ENCODE measurements around the gene RIN1.
"Not testable (repeated sequence)": the region's sequence is repeated elsewhere in the genome, so short reads cannot be mapped to it uniquely, and the experiment has no call there.

The RIN1 gene

DNA sequence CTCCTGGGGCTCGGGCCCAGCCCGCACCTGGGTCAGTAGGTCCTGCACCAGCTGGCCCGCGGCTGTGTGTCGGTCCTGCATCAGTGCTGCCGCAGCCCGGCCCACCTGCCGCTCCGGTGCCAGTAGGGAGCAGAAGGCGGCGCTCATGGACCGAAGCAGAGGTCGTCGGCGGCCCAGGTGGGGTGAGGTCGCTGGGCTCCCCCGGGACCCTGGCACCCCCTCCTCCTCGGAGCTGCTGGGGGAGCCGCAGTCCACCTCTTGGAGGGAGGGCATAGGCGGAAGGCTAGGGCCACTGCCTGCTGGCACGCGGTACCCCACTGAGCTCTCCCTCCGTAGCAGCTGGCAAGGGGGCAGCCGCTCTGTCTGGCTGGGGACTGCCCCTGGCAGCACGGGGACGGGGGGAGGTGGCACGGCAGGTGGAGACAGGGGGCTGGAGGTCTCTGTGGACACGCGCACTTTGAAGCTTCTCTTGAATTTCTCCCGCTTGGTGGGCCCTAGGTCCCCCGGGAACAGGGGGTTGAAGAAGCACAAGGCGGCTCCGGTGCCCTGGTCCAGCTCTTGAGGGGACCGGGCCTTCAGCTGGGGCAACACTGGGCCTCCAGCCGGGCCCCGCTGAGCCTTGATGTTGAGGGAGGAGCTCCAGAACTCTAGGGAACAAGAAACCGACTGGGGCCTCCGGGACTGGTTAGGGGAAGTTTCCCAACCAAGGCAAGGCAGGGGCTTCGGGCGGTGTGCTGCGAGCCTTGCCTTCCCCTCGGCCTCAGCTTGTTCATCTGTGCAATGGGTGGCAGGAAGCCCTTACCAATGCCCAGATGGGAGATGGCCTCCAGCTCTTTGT, 1.4 kb downstream of the RIN1 start:
- peak; percentile 48 for DNase-seq

DNA sequence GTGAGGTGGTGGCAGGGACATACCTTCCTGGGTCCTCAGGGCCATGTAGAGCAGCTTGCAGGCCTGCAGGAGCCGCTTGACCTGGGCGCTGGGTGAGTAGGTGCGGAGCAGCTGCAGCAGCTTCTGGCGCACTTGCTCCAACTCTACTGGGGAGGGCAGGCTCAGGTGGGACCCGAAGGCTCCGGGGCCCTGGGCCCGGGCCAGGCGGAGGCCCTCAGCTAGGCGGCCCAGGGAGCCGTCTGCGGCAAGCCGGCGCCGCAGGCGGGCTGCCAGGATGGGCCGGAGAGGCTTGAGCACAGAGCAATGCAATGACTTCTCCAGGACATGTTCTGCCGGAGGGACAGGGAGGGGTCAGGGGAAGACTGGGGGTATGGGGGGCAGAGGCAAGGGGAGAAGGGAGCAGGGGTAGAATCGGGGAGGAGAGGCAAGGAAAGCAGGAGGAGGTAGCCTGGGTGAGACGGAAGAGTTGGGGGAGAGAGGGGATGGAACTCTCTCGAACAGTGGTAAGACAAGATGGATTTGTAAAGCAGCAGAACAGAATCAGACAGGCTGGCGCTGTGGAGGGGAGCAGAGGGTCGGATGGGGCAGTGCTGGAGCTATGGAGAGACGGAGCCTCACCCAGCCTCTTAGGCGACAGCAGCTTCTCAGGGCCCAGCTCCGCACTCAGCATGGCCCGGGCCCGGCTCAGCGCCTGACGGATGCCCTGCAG, 2.2 kb downstream of the RIN1 start:
- DNase-seq: no peak

DNA sequence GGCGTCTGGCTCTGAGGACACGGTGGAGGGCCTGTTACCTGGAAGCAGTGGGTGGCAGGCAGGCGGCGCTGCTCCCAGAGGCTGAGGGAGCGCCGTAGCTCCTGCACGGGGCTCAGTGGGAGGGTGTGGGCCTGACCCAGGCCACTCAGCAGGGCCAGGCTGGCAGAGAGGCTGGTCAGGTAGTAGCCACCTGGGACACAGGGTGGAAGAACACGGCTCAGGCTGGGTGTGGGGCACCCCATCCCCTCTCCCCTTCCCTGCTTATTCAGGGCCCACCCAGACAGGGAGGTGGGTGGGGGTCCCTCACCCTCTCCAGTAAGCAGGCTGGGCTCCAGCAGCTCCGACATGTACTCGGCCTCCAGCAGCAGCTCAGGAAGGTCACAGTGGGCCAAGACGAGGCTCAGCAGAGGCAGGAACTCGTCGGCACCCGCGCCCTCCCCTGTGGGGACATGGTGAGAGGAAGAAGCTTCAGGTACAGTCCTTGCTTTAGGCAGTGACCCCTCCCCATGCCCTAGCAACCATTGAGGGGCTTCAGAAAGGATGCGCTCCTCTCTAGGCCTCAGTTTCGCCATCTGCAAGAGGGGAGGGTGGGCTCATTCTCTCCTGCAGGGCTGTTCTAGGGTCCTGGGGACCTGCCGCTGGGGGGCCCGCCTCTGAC, 2.9 kb downstream of the RIN1 start:
- DNase-seq: peak; percentile 44

DNA sequence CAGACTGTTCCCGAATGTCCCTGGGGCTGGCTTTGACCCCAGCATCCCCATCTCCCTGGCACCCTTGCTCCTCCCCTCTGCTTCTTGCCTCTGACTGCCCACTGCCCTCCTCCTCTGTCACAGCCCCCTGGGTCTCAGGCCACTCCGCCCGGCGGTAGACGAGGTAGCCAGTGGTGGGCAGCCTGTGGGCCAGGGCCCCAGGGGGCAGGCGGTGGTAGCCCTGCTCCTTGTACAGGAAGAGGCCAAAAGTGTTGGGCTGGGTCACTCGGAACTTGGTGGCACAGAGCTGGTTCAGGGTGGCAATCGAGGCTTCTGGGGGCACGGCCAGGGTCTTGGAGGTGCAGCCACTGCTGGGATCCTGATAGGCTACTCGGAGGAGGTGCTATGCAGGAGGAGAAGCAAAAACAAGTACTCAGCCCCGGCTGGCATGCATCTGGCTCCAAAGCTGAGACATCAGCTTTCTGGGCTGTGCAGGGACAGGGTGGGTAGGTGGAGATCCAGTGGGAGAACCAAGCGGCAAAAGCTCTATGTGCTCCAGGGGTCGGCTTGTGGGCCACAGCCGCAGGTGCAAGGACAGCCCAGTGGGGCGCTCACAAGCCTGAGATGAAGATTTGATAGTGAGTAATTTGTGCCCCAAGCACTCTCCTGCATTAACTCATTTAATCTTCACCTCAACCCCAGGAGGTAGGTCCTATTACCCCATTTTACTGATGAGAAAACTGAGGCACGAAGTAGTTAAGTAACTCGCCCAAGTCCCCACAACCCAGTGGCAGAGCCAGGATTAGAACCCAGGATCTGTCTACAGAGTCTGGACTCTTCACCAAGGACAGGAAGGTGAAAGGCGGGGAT, 3.6 kb downstream of the RIN1 start:
- DNase-seq: peak; percentile 49

- no peak for DNase-seq
Observed at GRCh38 chr11:66331542-66332370, 4.5 kb downstream of the RIN1 start.

GRCh38 chr11:66330931-66331330, 5.3 kb downstream of the RIN1 start:
- peak; percentile 45 for DNase-seq

DNA sequence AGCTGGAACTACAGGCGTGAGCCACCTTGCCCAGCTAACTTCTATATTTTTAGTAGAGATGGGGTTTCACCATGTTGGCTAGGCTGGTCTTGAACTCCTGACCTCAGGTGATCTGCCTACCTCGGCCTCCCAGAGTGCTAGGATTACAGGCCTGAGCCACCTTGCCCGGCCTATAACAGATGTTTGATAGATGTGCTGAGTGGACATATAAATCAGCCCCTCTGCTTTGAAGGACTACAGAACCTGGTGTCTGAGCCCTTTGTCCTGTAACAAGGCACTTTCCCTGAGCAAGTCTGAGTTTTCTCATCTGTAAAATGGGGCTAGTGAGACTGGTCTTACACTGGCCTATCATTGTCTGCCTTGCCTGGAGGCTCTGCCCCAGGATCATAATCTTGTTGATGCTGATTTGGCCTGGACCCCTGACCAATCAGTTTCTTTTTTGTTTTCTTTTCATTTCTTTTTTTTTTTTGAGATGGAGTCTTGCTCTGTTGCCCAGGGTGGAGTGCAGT, 7.0 kb downstream of the RIN1 start:
- no peak for DNase-seq

GRCh38 chr11:66328302-66329144, 7.7 kb downstream of the RIN1 start:
- DNase-seq: peak; percentile 91

DNA sequence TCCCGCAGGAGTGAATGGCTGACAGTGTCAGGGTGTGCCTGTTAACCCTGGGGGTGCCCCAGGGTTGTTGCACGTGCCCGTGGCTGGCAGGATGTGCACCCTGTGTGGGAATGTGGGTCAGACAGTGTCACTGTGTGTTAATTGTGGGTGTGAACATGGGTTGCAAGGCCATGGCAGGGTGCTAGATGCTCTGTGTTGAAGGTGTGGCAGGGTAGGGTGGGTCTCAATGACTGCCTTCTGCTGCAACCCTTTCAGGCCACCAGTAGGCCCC, 8.3 kb downstream of the RIN1 start:
- no peak for DNase-seq

DNA sequence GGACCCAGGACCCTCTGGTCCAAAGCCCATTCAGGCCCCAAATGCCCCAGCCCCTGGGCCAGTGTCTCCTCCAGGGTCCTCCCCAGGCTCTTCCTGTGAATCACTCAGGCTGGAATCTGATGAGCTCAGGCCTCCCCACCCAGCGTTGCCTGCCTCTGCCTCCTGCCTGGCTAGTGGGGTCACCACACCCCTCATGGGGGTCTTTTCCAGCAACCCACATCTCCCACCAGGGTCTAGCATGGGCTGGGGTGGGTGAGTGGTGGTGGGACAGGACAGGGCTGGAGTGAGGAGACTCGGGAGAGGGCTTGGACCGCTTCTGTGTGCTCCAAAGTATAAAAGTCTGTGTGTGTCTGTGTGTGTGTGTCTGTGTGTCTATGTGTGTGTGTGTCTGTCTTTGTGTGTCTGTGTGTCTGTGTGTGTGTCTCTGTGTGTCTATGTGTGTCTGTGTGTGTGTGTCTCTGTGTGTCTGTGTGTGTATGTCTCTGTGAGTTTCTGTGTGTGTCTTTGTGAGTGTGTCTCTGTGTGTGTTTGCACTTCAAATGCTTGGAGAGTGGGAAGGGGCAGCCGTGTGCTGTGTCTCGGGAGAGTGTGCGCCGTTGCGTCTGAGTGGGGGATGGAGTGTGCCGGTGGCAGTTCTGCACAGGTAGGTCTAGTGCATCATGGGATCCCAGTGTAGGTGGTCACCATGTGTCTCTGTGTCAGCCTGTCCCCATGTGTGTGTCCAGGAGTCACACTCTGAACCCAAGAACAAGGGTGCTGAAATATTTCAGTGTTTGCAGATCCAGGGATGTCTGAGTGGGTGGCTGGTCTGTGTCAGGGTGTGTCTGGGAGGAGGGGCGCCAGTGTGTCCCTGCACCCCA, 8.8 kb downstream of the RIN1 start:
- DNase-seq: peak; percentile 88

DNA sequence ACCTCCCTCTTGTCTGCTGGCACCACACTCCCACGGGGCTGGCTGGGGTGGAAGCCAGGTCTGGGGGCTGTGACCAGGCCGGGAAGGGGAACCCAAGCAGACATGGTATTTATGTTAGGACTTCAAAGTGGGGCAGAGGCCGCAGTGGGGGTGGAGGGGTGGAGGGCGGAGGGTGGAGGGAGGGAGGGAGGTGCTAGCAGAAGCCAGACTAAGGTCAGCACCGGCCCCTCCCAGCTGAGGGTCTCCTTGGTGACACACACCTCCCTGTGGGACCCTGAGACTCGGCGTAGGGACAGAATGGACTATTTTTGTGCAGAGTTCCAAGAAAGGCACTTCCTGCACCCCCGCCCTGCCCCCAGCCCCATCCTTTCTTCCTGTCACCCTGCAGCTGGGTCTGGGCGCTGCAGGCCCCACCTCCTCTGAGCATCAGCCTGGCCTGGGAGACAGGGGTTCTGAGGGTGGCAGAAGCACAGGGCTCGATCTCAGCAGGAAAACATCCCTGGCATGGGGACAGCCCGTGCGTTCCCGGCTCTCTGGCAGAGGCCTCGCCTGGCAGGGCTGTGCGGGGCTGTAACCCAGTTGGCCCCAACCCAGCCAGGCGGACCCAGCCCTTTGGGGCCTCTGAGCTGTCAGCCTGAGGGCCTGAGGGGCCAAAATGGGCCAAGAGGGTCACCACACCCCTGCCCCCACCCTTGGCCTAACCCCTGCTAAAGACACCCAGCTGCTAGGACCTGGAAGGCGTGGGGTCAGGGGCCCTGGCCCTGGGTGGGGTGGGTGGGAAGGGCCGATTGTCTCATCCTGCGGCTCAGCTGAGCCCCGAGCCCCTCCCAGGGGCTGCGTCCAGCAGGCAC, 9.7 kb downstream of the RIN1 start:
- peak; percentile 78 for DNase-seq

DNA sequence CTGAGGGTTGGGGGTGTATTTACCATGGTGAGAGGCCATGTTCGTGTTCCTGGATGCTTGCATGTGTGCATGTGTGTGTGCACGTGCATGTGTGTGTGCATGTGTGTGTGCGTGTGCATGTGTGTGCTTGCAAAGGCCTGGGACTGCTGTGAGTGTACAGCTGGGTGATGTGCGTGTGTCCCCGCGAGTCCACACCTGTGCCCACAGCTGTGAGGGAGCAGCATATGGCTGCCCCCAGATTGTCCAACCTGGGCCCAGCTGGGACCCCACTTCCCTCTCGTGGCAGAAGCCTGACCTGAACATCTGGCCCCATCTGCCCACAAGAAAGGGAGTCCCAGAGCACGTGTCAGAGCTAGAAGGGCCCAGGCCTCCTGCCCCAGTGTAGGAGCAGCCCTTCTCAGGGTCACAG, 11.0 kb downstream of the RIN1 start:
- peak; percentile 50 for DNase-seq

DNA sequence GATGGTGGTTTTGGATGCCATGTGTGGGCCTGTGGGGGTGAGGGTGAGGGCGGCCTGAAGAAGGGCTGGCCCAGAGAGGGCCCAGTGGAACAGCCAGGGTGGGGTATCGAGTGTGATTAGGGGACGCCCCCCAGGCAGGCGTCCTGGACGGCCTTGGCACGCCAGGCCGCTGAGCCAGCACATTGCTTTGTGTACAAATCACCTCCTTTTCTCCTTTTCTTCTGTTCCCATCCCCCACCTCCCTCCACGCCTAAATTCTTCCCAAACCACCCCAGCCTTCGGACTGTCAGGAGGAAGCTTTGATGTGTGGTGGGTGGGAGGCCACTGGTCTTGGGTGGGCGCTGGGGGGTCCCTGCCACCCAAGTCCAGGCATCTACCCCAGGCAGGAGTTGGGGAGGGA, 11.6 kb downstream of the RIN1 start:
- DNase-seq: peak; percentile 72

DNA sequence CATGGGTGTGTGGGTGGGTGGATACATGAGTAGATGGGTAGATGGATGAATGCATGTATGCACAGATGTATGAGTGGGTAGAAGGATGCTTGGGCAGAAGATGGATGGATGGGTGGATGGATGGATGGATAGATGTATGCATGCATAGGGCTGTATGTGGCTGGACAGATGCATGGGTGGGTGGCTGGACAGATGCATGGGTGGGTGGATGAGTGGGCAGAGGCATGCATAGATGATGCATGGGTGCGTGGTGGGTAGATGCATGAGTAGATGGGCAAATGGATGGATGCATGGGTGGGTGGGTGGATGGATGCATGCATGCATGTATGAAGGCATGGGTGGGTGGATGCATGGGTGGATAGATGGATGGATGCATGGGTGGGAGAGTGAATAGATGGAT, 12.6 kb downstream of the RIN1 start:
- peak; percentile 28 for DNase-seq

GRCh38 chr11:66322732-66323427, 13.4 kb downstream of the RIN1 start:
- DNase-seq: peak; percentile 21

GRCh38 chr11:66321606-66322005, 14.6 kb downstream of the RIN1 start:
- DNase-seq: no peak

DNA sequence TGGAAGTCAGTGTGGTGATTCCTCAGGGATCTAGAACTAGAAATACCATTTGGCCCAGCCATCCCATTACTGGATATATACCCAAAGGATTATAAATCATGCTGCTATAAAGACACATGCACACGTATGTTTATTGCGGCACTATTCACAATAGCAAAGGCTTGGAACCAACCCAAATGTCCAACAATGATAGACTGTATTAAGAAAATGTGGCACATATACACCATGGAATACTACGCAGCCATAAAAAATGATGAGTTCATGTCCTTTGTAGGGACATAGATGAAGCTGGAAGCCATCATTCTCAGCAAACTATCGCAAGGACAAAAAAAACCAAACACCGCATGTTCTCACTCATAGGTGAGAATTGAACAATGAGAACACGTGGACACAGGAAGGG, 15.5 kb downstream of the RIN1 start:
- not testable (repeated sequence) for DNase-seq

DNA sequence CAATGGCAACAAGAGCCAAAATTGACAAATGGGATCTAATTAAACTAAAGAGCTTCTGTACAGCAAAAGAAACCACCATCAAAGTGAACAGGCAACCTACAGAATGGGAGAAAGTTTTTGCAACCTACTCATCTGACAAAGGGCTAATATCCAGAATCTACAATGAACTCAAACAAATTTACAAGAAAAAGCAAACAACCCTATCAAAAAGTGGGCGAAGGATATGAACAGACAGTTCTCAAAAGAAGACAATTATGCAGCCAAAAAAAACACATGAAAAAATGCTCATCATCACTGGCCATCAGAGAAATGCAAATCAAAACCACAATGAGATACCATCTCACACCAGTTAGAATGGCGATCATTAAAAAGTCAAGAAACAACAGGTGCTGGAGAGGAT, 15.9 kb downstream of the RIN1 start:
- DNase-seq: not testable (repeated sequence)

All from islet precursor cell (in vitro differentiated cells).